GM06990 (cell line): ENCODE measurements around the gene RHBDD1.

ENCODE experiments used
- DNase-seq: peaks from one replicate; pipeline ENCODE4 v3.0.0-alpha.2; 2011; ENCODE audit not compliant: insufficient read length; ENCODE audit errors: extremely low read depth
- H3K27me3 ChIP-seq: replicated peaks from 2 replicates; pipeline ENCODE4 v1.6.0; 2011; ENCODE audit warnings: low read length; ENCODE audit not compliant: control insufficient read depth, insufficient read depth
- H3K36me3 ChIP-seq: 2 replicates; pipeline ENCODE4 v1.5.1; 2011; ENCODE audit warnings: low read length; ENCODE audit not compliant: control insufficient read depth, insufficient read depth
- H3K4me3 ChIP-seq: replicated peaks from 2 replicates; pipeline ENCODE4 v1.5.1; 2011; ENCODE audit warnings: low read depth, mild to moderate bottlenecking, control low read depth, low read length
- CTCF ChIP-seq: IDR thresholded peaks from 2 replicates; pipeline ENCODE4 v1.5.1; 2011; ENCODE audit warnings: low read length, control low read depth, mild to moderate bottlenecking, inconsistent platforms; ENCODE audit not compliant: insufficient read depth, poor library complexity, severe bottlenecking

The RHBDD1 gene

GRCh38 chr2:226915846-226916360 is 80.0 kb downstream of the RHBDD1 start:
- no peak for TF ChIP-seq CTCF
- H3K27me3 ChIP-seq: no peaks in the 10 kb centered on the region
- H3K4me3 ChIP-seq: no peak overlapping the region
- no peaks in the 10 kb centered on the region for H3K36me3 ChIP-seq
- no peak for DNase-seq

- DNase-seq: no peak
- no peak overlapping the region for H3K4me3 ChIP-seq
Observed at GRCh38 chr2:226916669-226917068, 80.8 kb downstream of the RHBDD1 start.

GRCh38 chr2:226932443-226932842 is 96.6 kb downstream of the RHBDD1 start:
- no peaks in the 10 kb centered on the region for H3K27me3 ChIP-seq
- H3K36me3 ChIP-seq: no peaks in the 10 kb centered on the region
- no peak overlapping the region for H3K4me3 ChIP-seq
- no peak for TF ChIP-seq CTCF
- DNase-seq: no peak

More at GRCh38 chr2:226916669-226917068, 80.8 kb downstream of the RHBDD1 start:
- H3K36me3 ChIP-seq: no peaks in the 10 kb centered on the region
- H3K27me3 ChIP-seq: no peaks in the 10 kb centered on the region
- no peak for TF ChIP-seq CTCF

- no peaks in the 10 kb centered on the region for H3K27me3 ChIP-seq
- no peaks in the 10 kb centered on the region for H3K36me3 ChIP-seq
- no peak for DNase-seq
- TF ChIP-seq CTCF: no peak
- no peak overlapping the region for H3K4me3 ChIP-seq
Observed at GRCh38 chr2:226934546-226935201, 98.8 kb downstream of the RHBDD1 start.

- no peak overlapping the region for H3K4me3 ChIP-seq
- no peak for DNase-seq
- H3K36me3 ChIP-seq: no peaks in the 10 kb centered on the region
- H3K27me3 ChIP-seq: no peaks in the 10 kb centered on the region
- no peak for TF ChIP-seq CTCF
Observed at GRCh38 chr2:226943862-226944620, 108.2 kb downstream of the RHBDD1 start.
